ENCODE results near the gene SFXN5.

SFXN5 gene

GRCh38 chr2:72972352-72973136 lies 99.0 kb downstream of the SFXN5 start:
- DNase-seq = no peak

GRCh38 chr2:72971036-72971435 lies 100.5 kb downstream of the SFXN5 start:
- DNase-seq = no peak

- no peak for DNase-seq
Observed at GRCh38 chr2:72969706-72970105, 101.8 kb downstream of the SFXN5 start.

- DNase-seq = no peak
Observed at GRCh38 chr2:72968286-72968685, 103.2 kb downstream of the SFXN5 start.

GRCh38 chr2:72965770-72966450 lies 105.6 kb downstream of the SFXN5 start:
- no peak for DNase-seq

GRCh38 chr2:72965016-72965415 lies 106.5 kb downstream of the SFXN5 start:
- DNase-seq = no peak

- DNase-seq = no peak
Observed at GRCh38 chr2:72964146-72964525, 107.4 kb downstream of the SFXN5 start.

GRCh38 chr2:72963423-72964145 lies 107.9 kb downstream of the SFXN5 start:
- no peak for DNase-seq

GRCh38 chr2:72962911-72963310 lies 108.6 kb downstream of the SFXN5 start:
- no peak for DNase-seq

GRCh38 chr2:72961853-72962468 lies 109.6 kb downstream of the SFXN5 start:
- no peak for DNase-seq

GRCh38 chr2:72961036-72961720 lies 110.3 kb downstream of the SFXN5 start:
- no peak for DNase-seq

- no peak for DNase-seq
Observed at GRCh38 chr2:72959995-72960981, 111.2 kb downstream of the SFXN5 start.

GRCh38 chr2:72959554-72959953 lies 112.0 kb downstream of the SFXN5 start:
- DNase-seq = no peak

GRCh38 chr2:72958542-72959385 lies 112.7 kb downstream of the SFXN5 start:
- DNase-seq = no peak

- no peak for DNase-seq
Observed at GRCh38 chr2:72956936-72957335, 114.6 kb downstream of the SFXN5 start.

GRCh38 chr2:72956050-72956395 lies 115.5 kb downstream of the SFXN5 start:
- no peak for DNase-seq

GRCh38 chr2:72955228-72956049 lies 116.1 kb downstream of the SFXN5 start:
- DNase-seq = no peak

- no peak for DNase-seq
Observed at GRCh38 chr2:72954376-72955227, 116.9 kb downstream of the SFXN5 start.

GRCh38 chr2:72953976-72954375 lies 117.5 kb downstream of the SFXN5 start:
- peak; percentile 61 for DNase-seq
